Stimulated activated CD4-positive, alpha-beta T cell treated with anti-CD3 and anti-CD28 coated beads, Interleukin-15, amount 100 ng/mL, for 24 hours (primary cell): Measurements from ENCODE around the gene CARNS1.

Source experiments
- DNase-seq: peaks from one replicate; pipeline ENCODE4 v3.0.0-alpha.2; 2020

Gene CARNS1

GRCh38 chr11:67410984-67411784, 4.3 kb upstream of the CARNS1 start:
- DNase-seq = no peak

GRCh38 chr11:67411785-67412152, 3.7 kb upstream of the CARNS1 start:
- DNase-seq = no peak

- DNase-seq = no peak
These were observed 2.8 kb upstream of the CARNS1 start for GRCh38 chr11:67412495-67413179.

DNA sequence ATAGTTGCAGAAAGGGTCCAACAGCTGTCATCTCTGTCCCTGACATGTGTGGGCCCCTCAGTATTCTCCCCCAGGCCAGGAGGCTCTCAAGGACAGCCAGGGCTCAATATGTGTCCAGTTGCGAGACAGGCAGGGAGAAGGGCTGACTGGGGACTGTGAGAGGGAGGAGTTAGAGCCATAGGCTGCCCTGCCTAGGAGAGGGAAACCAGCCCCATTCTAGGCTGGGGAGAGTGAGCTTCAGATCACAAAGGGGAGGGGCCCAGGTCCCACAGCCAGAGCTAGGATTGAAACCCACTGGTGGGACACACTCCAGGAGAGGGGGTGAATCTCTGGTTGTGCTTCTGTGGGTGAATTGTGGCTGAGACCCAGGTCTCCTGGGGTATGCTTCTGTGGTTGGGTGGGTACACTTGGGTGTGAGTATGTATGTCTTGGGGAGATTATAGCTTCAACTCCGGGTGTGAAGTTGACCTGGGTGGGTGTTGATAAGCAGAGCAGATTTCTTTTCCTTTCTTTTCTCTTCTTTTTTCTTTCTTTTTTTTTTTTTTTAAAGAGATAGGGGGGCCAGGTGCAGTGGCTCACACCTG, 2.1 kb upstream of the CARNS1 start:
- DNase-seq = no peak

GRCh38 chr11:67416416-67417335, 1.2 kb downstream of the CARNS1 start:
- DNase-seq = peak; percentile 58

GRCh38 chr11:67417425-67417824, 1.9 kb downstream of the CARNS1 start:
- DNase-seq = no peak

DNA sequence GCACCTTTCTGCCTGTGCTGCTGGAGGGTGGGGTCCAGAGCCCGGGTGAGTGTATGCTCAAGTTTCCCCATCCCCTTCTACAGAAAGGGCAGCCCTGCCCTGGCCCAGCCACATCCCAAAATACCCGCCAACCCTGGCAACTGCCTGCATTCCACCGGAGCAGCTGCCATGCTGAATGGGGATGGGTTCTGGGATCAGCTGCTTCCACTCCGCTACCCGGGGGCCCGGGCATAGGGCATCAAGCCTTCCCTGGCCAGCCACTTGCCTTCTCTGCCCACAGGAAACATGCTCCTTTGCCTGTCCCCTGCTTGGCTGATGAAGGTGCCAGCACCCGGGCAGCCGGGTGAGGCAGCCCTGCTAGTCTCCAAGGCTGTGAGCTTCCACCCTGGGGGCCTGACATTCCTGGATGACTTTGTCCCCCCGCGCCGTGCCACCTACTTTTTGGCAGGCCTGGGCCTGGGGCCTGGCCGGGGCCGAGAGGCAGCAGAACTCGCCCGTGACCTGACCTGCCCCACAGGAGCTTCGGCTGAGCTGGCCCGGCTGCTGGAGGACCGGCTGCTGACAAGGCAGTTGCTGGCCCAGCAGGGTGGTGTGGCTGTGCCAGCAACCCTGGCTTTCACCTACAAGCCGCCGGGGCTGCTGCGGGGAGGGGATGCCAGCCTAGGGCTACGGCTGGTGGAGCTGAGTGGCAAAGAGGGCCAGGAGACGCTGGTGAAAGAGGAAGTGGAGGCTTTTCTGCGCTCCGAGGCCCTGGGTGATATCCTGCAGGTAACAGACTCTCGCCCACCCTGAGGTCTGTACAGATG, 3.2 kb downstream of the CARNS1 start:
- DNase-seq = peak; percentile 41

- DNase-seq = no peak
These were observed 4.0 kb downstream of the CARNS1 start for GRCh38 chr11:67419325-67420049.

GRCh38 chr11:67420147-67420645, 4.7 kb downstream of the CARNS1 start:
- DNase-seq = no peak

DNA sequence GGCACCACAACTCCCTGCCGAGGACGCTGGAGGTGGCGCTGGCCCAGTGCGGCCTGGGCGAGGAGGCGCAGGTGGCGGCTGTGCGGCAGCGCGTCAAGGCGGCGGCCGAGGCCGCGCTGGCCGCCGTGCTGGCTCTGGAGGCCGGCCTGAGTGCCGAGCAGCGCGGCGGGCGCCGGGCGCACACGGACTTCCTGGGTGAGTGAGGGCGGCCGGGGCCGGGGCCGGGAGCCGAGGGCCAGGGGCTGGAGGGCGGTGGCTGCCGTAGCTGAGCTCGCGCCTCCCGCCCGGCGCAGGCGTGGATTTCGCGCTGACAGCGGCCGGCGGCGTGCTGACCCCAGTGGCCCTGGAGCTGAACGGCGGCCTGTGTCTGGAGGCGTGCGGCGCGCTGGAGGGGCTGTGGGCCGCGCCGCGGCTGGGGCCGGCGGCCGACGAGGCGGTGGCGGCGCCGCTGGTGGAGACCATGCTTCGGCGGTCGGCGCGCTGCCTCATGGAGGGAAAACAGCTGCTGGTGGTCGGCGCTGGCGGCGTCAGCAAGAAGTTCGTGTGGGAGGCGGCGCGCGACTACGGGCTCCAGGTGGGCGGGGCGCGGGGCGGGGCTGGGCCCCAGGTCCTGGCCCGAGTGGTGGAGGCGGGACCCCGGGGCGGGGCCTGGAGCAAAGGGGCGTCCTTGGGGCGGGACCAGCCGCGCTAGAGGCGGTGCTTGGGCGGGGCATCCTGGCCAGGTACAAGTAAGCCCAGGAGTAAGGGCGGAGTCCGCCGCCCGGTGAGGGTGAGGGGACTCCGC, 5.4 kb downstream of the CARNS1 start:
- peak; percentile 99 for DNase-seq

DNA sequence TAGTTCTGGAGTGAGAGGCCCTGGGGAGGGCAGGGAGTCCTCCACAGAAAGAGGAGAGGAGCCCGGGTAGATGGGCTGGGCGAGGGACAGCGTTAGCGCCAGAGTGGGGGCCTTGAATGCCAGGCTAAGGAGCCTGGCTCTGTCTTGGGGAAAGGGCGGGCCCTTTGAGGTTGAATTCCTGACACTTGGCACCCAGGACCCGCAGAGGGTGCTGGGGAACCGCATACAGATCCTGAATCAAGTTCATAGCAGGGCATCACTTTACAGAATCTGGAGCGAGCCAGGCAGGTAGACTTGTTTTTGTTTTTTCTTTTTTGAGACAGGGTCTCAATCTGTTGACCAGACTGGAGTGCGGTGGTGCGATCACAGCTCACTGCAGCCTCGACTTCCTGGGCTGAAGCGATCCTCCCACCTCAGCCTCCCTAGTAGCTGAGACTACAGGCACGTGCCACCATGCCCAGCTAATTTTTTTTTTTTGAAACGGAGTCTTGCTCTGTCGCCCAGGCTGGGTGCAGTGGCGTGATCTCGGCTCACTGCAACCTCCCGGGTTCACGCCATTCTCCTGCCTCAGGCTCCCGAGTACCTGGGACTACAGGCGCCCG, 6.1 kb downstream of the CARNS1 start:
- no peak for DNase-seq

DNA sequence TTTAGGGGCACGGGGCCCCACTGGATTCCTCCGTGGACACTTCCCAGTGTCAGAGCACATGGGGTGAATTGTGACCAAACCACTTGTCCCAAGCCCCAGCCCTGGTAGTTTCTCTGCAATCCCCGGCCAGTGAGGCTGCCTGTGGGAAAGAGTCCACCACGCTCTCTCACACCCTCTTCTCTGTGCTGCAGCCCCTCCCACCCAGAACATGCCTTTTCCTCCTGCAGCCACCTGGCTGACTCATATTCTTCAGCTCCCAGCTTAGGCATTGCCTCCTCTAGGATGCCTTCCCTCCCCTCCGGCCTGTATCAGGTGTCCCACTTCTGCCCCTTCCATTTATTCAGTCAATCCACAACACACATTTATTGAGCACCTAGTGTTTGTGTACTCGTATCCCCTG, 7.4 kb downstream of the CARNS1 start:
- no peak for DNase-seq

GRCh38 chr11:67423466-67423865, 8.0 kb downstream of the CARNS1 start:
- DNase-seq = no peak

DNA sequence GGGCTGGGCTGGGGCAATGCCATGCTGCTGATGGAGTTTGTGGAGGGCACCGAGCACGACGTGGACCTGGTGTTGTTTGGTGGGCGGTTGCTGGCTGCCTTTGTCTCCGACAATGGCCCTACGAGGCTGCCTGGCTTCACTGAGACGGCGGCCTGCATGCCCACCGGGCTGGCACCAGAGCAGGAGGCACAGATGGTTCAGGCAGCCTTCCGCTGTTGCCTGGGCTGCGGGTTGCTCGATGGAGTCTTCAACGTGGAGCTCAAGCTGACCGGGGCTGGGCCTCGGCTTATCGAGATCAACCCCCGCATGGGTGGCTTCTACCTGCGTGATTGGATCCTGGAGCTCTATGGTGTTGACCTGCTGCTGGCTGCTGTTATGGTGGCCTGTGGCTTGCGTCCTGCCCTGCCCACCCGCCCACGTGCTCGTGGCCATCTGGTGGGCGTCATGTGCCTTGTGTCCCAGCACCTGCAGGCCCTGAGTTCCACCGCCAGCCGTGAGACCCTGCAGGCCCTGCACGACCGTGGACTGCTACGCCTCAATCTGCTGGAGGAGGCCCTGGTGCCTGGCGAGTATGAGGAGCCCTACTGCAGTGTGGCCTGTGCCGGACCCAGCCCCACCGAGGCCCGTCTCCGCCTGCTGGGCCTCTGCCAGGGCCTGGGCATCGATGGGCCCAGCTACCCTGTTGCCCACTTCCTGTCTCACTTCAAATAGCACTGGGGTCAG, 8.6 kb downstream of the CARNS1 start:
- DNase-seq = no peak

DNA sequence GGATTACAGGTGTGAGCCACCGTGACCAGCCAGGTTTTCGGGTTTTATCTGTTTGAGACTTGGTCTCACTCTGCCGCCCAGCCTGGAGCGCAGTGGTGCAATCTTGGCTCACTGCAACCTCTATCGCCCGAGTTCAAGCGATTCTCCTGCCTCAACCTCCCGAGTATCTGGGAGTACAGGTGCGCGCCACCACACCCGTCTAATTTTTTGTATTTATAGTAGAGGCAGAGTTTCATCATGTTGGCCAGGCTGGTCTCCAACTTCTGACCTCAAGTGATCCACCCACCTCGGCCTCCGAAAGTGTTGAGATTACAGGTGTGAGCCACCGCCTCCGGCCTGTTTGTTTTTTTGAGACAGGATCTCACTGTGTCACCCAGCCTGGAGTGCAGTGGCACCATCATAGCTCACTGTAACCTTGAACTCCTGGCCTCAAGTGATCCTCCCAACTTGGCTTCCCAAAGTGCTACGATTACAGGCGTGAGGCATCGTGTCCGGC, 11.9 kb downstream of the CARNS1 start:
- peak; percentile 30 for DNase-seq

DNA sequence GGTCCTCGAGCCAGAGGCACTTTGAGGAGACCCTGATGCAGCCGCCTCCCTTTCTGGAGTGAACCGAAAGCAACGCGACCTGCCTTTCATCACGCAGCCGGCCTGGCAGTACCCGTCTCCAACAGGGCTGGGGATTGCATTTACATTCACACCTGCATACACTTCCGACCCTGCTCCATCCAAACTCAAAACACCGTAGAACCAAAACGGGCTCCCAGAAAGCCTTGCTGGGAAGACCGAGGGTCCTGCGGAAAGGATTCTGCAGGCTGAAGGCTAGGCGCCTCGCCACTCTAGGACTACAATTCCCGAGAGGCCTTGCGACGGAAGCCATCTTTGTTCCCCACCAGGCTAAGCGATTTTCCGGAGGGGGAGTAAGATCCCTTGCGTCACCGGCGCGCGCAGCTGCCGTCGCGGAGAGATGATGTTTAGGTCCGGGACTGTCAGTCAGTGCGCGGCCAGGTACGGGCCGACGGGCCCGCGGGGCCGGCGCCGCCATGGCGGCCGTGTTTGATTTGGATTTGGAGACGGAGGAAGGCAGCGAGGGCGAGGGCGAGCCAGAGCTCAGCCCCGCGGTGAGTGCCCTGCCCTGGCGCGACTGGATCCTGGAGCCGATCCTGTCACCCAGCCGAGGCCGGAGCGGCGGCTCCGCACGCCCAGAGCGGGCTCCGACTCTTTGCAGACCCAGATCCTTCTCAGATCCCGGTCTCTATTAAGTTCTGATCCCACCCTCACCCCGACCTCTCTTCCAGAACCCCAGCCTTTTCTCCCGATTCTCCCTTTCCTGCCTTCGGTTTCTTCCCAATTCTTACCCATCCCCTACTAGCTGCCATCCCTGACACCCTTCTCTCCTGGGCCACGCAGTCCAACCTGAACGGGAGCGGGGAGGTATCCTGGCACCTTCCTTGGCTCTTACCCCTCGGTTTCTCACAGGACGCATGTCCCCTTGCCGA, 12.8 kb downstream of the CARNS1 start, which contains the start of gene RPS6KB2:
Gene RPS6KB2, plus strand, starts transcription at position 443 of the 950 bp plus-strand sequence. Its CDS starts 52 bp downstream, at position 495.
- peak; percentile 99 for DNase-seq

GRCh38 chr11:67429038-67429668, 13.7 kb downstream of the CARNS1 start:
- DNase-seq = no peak
